HG03439 (cell line): ENCODE results near the gene CCDC152.
"Not testable (repeated sequence)": the region's sequence is repeated elsewhere in the genome, so short reads cannot be mapped to it uniquely, and the experiment has no call there.

Source experiments
- ATAC-seq: cut with Tn5 transposase; IDR thresholded peaks from one replicate; pipeline ENCODE4 v1.9.1; 2021; ENCODE audit warnings: mild to moderate bottlenecking, moderate library complexity; ENCODE audit not compliant: unreplicated experiment

The CCDC152 gene

DNA sequence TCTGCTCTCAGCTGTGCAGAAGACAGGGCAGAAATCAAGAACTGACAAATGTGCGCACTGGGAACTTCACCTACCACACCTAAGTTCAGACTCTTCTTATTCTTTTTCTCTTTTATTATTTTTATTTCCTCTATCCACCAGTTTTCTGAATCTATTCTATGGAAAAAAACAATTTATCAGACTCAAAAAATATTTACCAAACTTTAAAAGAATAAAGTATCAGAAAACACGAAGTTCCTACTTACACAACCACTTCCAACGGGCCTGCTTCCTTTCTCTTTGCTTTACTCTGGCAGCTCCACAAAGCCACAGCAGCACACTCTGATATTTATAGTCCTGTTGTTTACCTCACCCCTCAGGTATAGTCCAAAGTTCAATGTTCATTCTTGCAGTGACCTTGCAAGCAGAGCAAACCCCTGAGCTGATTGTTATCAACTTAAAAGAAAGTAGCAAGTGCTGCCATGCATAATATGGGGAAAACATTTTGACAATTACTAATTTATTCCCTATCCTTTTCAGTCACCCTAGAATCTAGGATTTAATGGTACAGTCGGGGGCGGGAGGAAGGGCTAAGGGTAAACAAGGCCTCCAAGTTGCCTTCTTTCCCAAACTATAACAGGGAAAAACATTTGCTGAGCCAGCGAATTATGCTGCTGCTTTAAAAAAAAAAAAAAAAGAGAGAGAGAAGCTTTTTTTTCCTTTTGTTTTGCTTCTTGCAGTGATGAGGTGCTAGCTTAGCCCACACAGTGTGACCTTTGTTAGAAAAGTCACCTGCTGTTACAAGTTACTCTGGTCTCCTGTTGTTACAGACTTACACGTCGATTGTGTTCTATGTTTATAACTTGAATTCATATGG is 55.2 kb downstream of the CCDC152 start, which contains the start of gene SELENOP:
Gene SELENOP (minus strand): TSS at position 302 of the 856 bp plus-strand sequence. CDS start 3,539 bp downstream, outside the sequence.
- no peak for ATAC-seq

DNA sequence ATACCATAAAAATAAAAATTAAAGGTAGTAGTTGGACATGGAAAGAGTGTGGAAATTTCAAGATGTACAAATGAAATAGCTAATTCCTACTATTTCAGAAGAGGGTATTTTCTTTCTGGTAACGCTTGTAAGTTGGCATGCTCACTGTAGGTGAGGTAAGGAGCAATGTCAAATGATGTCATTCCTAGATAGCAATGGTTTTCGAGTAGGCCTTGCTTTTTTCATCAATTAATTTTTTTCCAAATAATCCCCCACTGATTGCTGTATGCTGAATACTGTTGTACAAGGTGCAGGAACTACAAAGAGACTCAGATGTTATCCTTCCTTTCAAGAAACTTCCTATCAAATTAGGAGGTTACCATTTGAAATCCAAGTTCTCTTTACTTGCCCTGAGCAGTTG is 56.0 kb downstream of the CCDC152 start:
- no peak for ATAC-seq

DNA sequence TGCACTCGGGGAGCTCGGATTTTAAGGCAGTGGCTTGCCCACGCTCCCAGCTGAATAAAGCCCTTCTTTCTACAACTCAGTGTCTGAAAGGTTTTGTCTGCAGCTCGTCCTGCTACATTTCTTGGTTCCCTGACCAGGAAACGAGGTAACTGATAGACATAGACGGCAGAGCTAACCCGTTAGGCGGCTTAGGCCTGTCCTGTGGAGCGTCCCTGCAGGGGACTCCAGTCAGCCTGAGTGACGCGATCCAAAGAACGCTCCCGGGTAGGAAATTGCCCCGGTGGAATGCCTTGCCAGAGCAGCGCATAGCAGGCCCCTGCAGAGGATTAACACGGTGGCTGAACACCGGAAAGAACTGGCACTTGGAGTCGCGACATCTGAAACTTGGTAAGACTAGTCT is 56.9 kb downstream of the CCDC152 start:
- ATAC-seq = no peak

DNA sequence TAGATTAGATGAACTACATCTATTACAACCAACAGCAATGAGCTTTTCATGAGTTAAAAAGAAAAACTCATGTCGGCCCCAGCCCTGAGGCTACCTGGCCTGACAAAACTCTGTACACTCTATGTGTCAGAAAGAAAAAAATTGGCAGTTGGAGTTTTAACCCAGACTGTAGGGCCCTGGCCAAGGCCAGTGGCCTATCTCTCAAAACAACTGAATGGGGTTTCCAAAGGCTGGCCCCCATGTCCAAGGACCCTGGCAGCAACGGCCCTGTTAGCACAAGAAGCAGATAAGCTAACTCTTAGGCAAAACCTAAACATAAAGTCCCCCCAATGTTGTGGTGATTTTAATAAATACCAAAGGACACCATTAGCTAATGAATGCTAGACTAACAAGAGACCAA is 59.9 kb downstream of the CCDC152 start:
- not testable (repeated sequence) for ATAC-seq

DNA sequence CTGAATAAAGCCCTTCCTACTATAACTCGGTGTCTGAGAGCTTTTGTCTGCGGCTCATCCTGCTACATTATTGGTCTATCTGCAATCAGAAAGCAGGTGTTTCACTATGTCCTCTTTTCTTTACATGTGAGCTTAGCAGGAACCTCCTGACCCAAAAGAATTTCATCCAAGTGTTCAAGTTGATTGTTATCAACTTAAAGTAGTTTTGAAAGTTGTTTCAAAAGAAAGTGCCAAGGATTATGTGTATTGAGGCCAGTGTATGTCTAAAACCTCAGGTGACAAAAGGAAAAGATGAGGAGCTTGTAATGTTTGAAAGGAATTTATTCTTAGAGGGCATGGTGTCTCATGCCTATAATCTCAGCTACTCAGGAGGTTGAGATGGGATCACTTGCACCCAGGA is 63.1 kb downstream of the CCDC152 start:
- no peak for ATAC-seq

DNA sequence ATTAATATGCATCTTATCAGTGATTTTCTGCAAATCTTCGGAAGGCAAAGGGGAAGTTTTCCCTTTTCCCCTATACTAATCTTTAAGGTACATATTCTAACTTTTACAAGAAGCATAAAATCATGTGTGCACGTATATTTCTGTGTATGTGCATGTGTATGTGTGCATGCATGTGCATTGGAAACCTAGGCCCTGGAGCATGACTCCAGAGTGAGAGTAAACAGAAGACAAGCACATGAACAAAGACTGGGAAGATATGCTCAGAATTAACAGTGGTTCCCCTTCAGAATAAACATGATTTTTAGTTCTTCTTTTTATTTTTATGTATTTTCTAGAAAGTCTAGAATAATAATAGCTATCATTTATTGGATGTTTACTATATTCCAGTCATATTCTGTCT is 65.9 kb downstream of the CCDC152 start:
- ATAC-seq = no peak

DNA sequence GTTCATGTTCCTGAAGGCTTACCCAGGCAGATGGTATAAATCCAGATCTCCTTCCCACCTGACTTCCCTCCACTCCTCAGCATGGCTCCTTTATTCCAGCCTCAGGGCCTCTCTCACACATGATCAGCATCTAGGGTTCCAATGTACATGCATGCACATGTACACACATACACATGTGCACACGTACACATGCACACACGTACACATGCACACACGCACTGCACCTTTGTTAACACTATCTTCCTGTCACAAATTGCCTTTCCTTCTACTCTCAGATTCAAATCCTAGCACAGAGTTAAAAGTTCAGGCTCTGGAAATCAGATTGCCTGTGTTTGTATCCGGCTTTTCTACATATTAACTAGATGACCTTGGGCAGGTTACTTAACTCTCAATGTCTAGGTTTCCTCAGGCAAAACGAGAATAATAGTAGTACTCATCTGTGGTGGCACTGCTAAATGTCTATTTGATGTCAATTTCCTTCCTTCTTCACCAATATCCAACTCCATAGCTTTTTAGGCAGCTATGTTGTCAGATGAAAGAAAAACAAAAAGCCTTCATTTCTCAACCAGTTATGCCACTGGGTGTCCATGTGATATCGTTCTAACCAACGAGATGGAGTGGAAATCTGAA is 67.8 kb downstream of the CCDC152 start:
- no peak for ATAC-seq

DNA sequence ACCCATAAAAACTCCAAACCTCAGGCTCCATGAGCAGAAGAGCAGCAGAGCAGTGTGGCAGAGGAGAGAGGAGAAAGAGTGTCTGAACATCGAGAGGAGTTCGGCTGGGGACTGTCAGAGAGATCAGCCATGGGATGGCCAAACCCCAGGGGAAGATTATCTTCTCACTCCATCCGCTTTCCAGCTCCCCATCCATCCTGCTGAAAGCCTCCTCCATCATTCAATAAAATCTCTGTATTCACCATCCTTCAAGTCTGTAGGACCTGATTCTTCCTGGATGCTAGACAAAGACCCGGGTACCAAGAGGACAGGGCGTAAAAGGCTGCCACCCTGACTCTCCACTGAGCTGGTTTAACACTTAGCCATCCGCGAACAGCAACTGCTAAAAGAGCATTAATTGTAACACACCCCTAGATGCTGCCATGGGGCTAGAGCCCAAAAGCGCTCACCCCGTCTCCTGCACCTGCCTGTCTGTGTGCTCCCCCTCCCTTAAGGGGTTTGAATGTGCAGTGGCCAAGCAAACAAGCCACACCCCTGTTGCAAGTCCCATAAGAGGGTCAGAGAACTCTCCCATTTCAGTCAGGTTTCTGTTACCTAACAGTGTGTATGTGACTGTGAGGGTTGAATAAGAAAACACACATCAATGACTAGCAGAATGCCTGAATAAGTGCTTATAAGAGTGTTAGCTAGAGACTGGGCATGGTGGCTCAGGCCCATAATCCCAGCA is 69.0 kb downstream of the CCDC152 start:
- no peak for ATAC-seq

DNA sequence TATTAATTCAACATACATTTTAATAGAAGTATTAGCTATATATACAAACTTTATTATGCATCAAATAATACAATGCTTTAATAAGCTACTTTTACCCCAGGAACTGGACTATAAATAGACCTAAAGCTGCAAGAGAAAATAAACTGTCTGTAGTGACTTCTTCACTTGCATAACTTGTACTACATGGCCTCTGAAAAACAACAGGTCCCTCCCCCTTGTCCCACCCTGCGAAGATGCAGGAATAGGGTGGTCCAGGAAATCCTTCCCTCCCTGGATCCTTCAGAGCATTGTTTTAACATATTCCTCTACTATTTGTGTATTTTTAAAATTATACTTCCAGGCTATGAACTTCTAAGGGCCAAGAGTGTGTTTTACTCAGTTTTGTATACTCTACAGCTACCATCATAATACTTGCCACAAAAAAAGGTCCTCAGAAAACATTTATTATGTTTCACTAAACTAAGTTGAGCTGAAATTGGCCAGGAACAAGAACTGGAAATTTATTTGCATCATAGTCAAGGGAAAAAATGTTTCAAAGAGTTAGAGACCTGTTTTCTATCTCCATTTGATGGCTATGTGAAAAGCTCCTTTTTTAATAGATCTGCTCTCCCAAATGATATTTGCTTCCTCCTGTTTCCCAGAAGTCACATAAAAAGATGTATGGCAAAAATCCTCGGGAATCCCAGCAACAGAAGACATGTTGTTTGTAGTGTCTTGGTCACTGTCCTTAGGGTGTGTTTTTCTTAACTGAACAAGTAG is 70.3 kb downstream of the CCDC152 start:
- no peak for ATAC-seq

DNA sequence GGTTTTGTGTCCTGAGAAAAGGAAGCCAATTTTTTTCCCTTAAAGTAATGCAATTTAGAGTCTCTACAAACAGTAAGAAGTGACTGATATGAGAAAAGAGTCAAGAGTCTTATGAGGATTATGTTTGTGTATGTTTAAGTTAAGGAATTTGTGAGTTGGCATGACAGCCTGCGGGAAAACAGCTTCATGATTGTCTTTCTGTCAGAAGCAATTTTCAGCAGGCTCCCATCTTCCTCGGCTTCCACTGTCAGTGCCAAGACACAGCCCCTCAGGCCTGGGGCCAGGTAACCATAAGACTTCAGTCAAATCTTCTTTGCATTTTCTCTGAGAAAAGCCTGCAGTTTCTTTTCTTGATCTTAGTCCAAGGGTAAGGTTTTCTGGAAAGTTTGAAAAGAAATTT is 72.1 kb downstream of the CCDC152 start:
- no peak for ATAC-seq

DNA sequence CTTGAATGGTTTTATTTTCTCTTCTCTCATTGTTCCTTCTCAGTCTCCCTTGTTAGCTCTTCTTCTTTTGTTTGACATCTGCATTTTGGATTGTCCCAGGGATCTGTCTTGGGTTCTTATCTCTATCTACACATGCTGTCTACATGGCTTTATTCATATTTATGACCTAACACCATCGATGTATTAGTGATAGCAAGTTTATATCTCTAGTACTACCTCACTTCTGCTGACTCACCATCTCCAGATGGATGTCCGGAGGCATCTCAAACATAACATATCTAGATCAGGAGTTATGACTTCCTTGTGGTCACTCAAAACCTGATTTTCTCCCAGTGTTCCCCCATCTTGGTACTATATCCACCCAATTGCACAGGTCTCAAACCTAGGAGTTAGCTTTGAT is 74.3 kb downstream of the CCDC152 start:
- no peak for ATAC-seq

DNA sequence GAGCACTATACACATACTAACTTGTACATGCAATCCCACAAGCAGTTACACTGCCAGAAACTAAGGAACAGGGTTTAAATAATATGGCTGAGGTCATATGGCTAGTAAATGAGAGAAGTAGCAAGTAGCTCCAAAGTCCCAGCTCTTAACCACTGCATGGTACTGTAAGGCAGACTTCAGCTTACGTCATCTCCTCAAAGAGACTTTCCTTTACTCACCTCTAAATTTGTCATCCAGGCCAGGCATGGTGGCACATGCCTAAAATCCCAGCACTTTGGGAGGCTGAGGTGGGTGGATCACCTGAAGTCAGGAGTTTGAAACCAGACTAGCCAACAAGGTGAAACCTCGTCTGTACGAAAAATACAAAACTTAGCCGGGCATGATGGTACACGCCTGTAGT is 75.4 kb downstream of the CCDC152 start:
- no peak for ATAC-seq

DNA sequence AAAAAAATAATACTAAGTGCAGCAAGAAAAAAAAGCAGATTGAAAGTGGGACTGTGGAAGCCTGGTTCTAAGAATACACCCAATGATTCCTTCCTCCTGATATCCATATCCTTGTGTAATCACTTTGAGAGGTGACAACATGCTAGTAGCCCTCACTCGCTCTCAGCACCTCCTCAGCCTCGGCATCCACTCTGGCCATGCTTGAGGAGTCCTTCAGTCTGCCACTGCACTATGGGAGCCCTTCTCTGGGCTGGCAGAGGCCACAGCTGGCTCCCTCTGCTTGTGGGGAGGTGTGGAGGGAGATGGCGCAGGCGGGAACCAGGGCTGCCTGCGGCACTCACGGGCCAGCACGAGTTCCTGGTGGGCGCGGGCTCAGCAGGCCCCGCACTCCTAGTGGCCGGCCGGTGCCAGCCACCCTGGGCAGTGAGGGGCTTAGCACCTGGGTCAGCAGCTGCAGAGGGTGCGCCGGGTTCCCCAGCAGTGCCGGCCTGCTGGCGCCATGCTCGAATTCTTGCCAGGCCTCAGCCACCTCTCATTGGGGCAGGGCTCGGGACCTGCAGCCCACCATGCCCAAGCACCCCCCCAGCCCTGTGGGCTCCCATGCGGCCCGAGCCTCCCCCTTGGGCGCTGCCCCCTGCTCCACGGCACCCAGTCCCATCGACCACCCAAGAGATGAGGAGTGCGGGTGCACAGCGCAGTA is 79.6 kb downstream of the CCDC152 start:
- no peak for ATAC-seq

DNA sequence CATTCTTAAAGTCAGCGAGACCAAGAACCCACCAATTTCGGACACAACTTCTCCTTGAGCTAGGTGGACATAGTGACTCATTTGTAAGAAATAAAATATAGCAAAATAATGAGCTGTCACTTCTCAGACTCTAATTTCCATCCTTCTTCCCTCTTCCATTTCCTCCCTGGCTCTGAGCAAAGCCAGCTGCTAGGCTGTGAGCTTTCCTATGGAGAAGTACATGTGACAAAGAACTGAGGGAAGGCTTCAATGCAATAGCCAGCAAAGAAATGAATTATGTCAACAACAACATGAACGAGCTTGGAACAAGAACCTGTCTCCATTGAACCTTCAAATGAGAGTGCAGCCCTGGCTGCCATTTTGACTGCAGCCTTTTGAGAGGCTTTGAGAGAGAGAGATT is 81.0 kb downstream of the CCDC152 start:
- no peak for ATAC-seq

DNA sequence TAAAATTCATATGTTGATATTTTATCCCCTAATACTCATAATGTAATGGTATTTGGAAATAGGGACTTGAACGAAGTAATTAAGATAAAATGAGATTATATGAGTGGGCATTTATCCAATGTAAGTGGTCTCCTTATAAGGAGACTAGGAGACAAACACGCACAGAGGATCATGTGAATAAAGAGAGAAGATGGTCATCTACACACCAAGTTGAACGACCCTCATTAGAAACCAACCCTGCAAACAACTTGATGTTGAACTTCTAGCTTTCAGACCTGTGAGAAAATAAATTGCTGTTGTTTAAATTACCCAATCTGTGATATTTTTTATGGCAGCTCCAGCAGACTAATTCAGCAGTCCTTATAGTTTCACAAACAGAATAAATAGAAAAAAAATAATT is 82.6 kb downstream of the CCDC152 start:
- no peak for ATAC-seq

DNA sequence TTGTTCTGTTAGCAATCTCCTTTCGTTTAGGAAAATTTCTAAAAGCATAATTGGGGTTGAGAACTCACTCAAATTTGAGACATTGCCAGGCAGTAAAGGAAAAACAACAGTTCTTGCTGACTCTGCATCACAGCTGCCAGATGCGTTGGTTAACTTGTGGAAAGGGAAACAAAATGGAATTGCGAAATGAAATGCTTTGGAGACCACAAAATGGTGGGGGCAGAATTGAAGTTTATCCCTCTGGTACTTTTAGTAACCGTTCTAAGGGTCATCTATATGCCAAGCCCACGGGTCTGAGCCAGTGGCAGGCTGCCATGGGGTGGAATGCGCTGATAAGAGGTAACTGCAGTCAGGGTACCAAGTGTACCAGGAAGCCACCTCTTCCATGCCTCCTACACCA is 83.7 kb downstream of the CCDC152 start:
- ATAC-seq = no peak

DNA sequence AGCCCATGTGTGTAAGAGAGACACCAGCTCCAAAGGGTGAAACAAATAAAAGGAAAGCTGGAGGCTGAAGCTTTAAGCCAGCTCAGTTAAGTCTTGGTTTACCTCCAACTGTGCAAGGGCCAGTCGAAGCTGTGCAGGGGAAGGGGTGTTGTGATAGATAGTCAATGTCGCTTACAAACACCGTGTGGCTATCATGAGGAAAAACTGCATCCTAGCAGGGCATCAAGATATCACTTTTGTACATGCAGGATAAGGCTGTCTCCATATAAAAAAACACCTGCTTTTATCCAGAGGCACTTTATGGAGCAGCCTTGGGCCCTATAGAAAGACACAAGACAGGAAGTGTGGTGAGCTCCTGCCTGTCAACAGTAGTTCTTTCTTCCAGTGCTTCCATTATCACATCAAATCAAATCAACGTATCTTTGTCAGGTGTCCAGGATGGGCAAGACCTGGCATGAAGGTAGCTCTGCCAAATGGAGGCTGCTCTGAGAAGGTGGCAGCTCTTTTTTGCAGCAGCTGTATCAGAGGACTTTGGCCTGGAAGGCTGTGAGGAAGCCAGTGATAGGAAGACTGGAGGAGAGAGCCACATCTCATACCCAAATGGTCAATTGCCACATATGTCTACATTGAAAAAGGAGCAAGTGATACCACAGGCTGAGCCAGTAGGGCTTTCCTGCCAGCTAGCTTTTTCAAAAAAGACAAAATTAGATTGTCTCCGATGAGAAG is 84.4 kb downstream of the CCDC152 start:
- ATAC-seq = no peak

DNA sequence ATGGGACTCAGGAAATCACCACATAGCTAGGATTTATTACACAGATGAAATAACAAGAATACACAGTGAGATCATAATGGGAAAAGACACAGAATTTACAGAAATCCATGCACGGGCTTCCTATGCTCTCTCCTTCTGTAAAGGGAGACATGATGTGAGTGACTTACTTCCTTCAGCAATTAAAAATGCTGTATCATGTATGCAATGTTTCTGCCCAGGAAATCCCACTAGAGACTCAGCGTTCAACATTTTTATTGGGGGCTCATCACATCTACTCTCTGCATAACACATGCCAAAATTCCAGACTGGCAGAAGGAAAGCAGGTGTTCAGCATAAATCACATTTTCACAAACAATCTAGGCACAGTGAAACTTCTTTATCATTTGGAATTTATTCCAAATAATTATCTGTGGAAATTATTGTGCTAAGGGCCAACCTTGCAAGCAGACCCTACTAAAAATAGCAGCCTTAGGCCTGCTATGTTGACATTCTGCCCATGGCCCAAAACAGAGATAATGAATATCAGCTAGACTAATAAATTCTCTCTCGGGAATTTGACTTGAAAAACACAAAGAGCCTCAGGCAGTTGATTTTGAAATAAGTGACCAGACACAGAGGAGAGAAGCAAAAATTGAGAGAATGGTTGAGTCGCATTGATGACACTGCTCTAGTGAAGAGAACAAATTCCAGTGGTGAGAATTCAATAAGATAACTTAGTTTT is 86.5 kb downstream of the CCDC152 start:
- ATAC-seq = no peak

DNA sequence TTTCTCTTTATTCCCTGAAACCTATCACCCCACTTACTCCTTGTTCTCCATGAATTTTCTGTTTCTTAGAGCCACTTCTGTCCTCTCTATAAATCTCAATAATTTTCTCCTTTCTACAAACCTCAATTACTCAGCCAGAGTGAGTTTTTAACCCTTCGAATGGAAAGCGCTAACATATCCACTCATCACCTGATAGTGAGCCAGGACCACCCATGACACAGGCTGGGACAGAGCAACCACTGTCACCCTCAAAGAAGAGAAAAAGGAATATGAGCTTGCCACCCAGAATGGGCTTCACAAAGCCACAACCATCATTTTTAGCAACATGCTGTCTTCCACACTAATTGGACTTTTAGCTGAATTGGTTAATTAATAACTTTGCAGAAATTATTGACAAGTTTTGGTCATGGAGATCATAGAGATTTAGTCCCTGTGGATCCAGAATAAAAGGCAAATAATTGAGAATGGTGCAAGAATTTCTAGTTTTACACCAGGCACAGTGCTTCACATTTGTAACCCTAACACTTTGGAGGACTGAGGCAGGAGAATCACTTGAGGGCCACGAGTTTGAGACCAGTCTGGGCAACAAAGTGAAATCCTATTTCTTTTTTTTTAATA is 87.2 kb downstream of the CCDC152 start:
- no peak for ATAC-seq
